CD4-positive, alpha-beta T cell treated with Interleukin-12 subunit alpha and Interleukin-12 subunit beta, for 1 hour (primary cell): ENCODE data around the gene MAP3K5.
A peak's percentile ranks its signal among the peaks of the same experiment; 100 is the strongest.

ENCODE experiments used
- DNase-seq: peaks from one replicate; pipeline ENCODE4 v3.0.0-alpha.2; 2020

The MAP3K5 gene

GRCh38 chr6:136677822-136678221 is 114.5 kb downstream of the MAP3K5 start:
- DNase-seq, result no peak

- DNase-seq, result no peak
These were observed 114.9 kb downstream of the MAP3K5 start for GRCh38 chr6:136677344-136677743.

GRCh38 chr6:136676075-136676474 is 116.2 kb downstream of the MAP3K5 start:
- DNase-seq, result no peak

- no peak for DNase-seq
These were observed 118.7 kb downstream of the MAP3K5 start for GRCh38 chr6:136673571-136673970.

- DNase-seq, result no peak
These were observed 120.1 kb downstream of the MAP3K5 start for GRCh38 chr6:136672144-136672543.

- DNase-seq, result no peak
These were observed 123.0 kb downstream of the MAP3K5 start for GRCh38 chr6:136669299-136669699.

GRCh38 chr6:136668571-136668970 is 123.7 kb downstream of the MAP3K5 start:
- no peak for DNase-seq

- DNase-seq, result no peak
These were observed 126.2 kb downstream of the MAP3K5 start for GRCh38 chr6:136666041-136666440.

GRCh38 chr6:136662347-136663237 is 129.7 kb downstream of the MAP3K5 start:
- DNase-seq, result no peak

GRCh38 chr6:136660727-136661126 is 131.6 kb downstream of the MAP3K5 start:
- no peak for DNase-seq

GRCh38 chr6:136659991-136660499 is 132.2 kb downstream of the MAP3K5 start:
- DNase-seq, result no peak

GRCh38 chr6:136658711-136659110 is 133.6 kb downstream of the MAP3K5 start:
- DNase-seq, result no peak

GRCh38 chr6:136657666-136658065 is 134.6 kb downstream of the MAP3K5 start:
- DNase-seq, result no peak

GRCh38 chr6:136656121-136656520 is 136.2 kb downstream of the MAP3K5 start:
- no peak for DNase-seq

GRCh38 chr6:136655239-136656014 is 136.8 kb downstream of the MAP3K5 start:
- DNase-seq, result no peak

GRCh38 chr6:136654086-136654485 is 138.2 kb downstream of the MAP3K5 start:
- DNase-seq, result no peak

- DNase-seq, result no peak
These were observed 139.6 kb downstream of the MAP3K5 start for GRCh38 chr6:136652656-136653055.

- no peak for DNase-seq
These were observed 140.3 kb downstream of the MAP3K5 start for GRCh38 chr6:136651982-136652381.

GRCh38 chr6:136647363-136647852 is 144.9 kb downstream of the MAP3K5 start:
- peak; percentile 73 for DNase-seq

GRCh38 chr6:136646377-136646776 is 145.9 kb downstream of the MAP3K5 start:
- DNase-seq, result no peak

- no peak for DNase-seq
These were observed 147.7 kb downstream of the MAP3K5 start for GRCh38 chr6:136644597-136644952.

GRCh38 chr6:136643850-136644596 is 148.3 kb downstream of the MAP3K5 start:
- DNase-seq, result peak; percentile 78
